D721Med (cell line): ENCODE results near the gene FDXR.

Experiments
- DNase-seq: peaks from one replicate; pipeline ENCODE4 v3.0.0; 2011; ENCODE audit warnings: low spot score; ENCODE audit not compliant: insufficient read length
- FAIRE-seq: peaks from 2 replicates; lab custom pipeline; 2011; peaks lifted over from hg19 to GRCh38; lab: Jason Lieb, UNC
- CTCF ChIP-seq: IDR thresholded peaks from 2 replicates; pipeline ENCODE4 v1.5.1; 2012; ENCODE audit warnings: mild to moderate bottlenecking, control low read depth; ENCODE audit not compliant: insufficient read depth; ENCODE audit errors: missing control alignments

The FDXR gene

GRCh38 chr17:74872313-74873036 lies at the start of gene FDXR:
TSS of gene FDXR (minus strand) at chr17:74872994. CDS start at chr17:74872944, 50 bp downstream.
- no peak for FAIRE-seq
- no peak for DNase-seq
- no peak for TF ChIP-seq CTCF

- no peak for FAIRE-seq
- DNase-seq: no peak
- no peak for TF ChIP-seq CTCF
These were observed 49.4 kb upstream of the FDXR start for GRCh38 chr17:74922172-74922571.

- FAIRE-seq (no peak), DNase-seq (no peak)
- TF ChIP-seq CTCF: no peak
These were observed 49.0 kb upstream of the FDXR start for GRCh38 chr17:74921769-74922168.

GRCh38 chr17:74921026-74921681 lies 48.4 kb upstream of the FDXR start:
- no peak for FAIRE-seq

GRCh38 chr17:74920642-74921025 lies 47.8 kb upstream of the FDXR start:
- no peak for DNase-seq
- FAIRE-seq: no peak
- no peak for TF ChIP-seq CTCF

More at GRCh38 chr17:74921026-74921681, 48.4 kb upstream of the FDXR start:
- no peak for DNase-seq
- no peak for TF ChIP-seq CTCF

GRCh38 chr17:74920306-74920620 lies 47.5 kb upstream of the FDXR start:
- TF ChIP-seq CTCF: no peak
- no peak for DNase-seq
- no peak for FAIRE-seq
